Measurements from ENCODE around the gene SPAG9.

SPAG9 gene

GRCh38 chr17:50947782-50948543 lies 172.7 kb downstream of the SPAG9 start:
- peaks cover 14% of the 10 kb centered on the region for H3K4me1 ChIP-seq (ENCODE audit: insufficient read depth, low read length)
- H3K9me3 ChIP-seq (ENCODE audit: insufficient read depth, low read length, severe bottlenecking): no peaks in the 10 kb centered on the region
- no peaks in the 10 kb centered on the region for H3K36me3 ChIP-seq (ENCODE audit: insufficient read depth, low read length)
- H3K79me2 ChIP-seq (ENCODE audit: insufficient read depth, low read length): no peaks in the 10 kb centered on the region
- peaks cover 3% of the 10 kb centered on the region for H3K27me3 ChIP-seq (ENCODE audit: insufficient read depth, low read length, poor library complexity)
- no peak overlapping the region for H3K9ac ChIP-seq (ENCODE audit: low read depth, low read length)
- ATAC-seq (ENCODE audit: insufficient read depth, low read depth): no peak
- no peak for TF ChIP-seq EZH2 (IDR thresholded peaks at IDR 0.05; ENCODE audit: borderline replicate concordance, low read depth, low read length, severe bottlenecking)
- H2AFZ ChIP-seq (ENCODE audit: low read depth, low read length): no peak overlapping the region
- H3K4me2 ChIP-seq (ENCODE audit: insufficient read depth, low read length): no peak overlapping the region
- H4K20me1 ChIP-seq (ENCODE audit: insufficient read depth, low read length): peaks cover 7% of the 10 kb centered on the region
- H3K27ac ChIP-seq (ENCODE audit: low read length): no peak overlapping the region
- H3K4me3 ChIP-seq (ENCODE audit: low read depth in 1 of 2, low read length in 2 of 2): no peak overlapping the region
- no peak for DNase-seq

GRCh38 chr17:50946891-50947781 lies 173.5 kb downstream of the SPAG9 start:
- DNase-seq (no peak), ATAC-seq (ENCODE audit: insufficient read depth, low read depth) (no peak)
- Histone ChIP-seq H4K20me1 (ENCODE audit: insufficient read depth, low read length) (peaks cover 7% of the 10 kb centered on the region), H3K9ac (ENCODE audit: low read depth, low read length) (no peak overlapping the region), H3K4me2 (ENCODE audit: insufficient read depth, low read length) (no peak overlapping the region), H3K79me2 (ENCODE audit: insufficient read depth, low read length) (no peaks in the 10 kb centered on the region), H3K36me3 (ENCODE audit: insufficient read depth, low read length) (no peaks in the 10 kb centered on the region), H3K4me1 (ENCODE audit: insufficient read depth, low read length) (peaks cover 14% of the 10 kb centered on the region), H3K27me3 (ENCODE audit: insufficient read depth, low read length, poor library complexity) (peaks cover 3% of the 10 kb centered on the region), H3K27ac (ENCODE audit: low read length) (no peak overlapping the region), H3K4me3 (ENCODE audit: low read depth in 1 of 2, low read length in 2 of 2) (no peak overlapping the region), H2AFZ (ENCODE audit: low read depth, low read length) (no peak overlapping the region), H3K9me3 (ENCODE audit: insufficient read depth, low read length, severe bottlenecking) (no peaks in the 10 kb centered on the region)
- no peak for TF ChIP-seq EZH2 (IDR thresholded peaks at IDR 0.05; ENCODE audit: borderline replicate concordance, low read depth, low read length, severe bottlenecking)

GRCh38 chr17:50946223-50946890 lies 174.3 kb downstream of the SPAG9 start:
- ATAC-seq (ENCODE audit: insufficient read depth, low read depth): no peak
- peaks cover 7% of the 10 kb centered on the region for H4K20me1 ChIP-seq (ENCODE audit: insufficient read depth, low read length)
- no peak overlapping the region for H2AFZ ChIP-seq (ENCODE audit: low read depth, low read length)
- H3K9ac ChIP-seq (ENCODE audit: low read depth, low read length): no peak overlapping the region
- no peaks in the 10 kb centered on the region for H3K36me3 ChIP-seq (ENCODE audit: insufficient read depth, low read length)
- H3K4me2 ChIP-seq (ENCODE audit: insufficient read depth, low read length): no peak overlapping the region
- DNase-seq: no peak
- no peaks in the 10 kb centered on the region for H3K9me3 ChIP-seq (ENCODE audit: insufficient read depth, low read length, severe bottlenecking)
- no peaks in the 10 kb centered on the region for H3K79me2 ChIP-seq (ENCODE audit: insufficient read depth, low read length)
- peaks cover 3% of the 10 kb centered on the region for H3K27me3 ChIP-seq (ENCODE audit: insufficient read depth, low read length, poor library complexity)
- H3K4me1 ChIP-seq (ENCODE audit: insufficient read depth, low read length): peaks cover 14% of the 10 kb centered on the region
- TF ChIP-seq CTCF (IDR thresholded peaks at IDR 0.05; ENCODE audit: borderline replicate concordance, extremely low read depth, low read length, poor library complexity, severe bottlenecking): no peak
- TF ChIP-seq EZH2 (IDR thresholded peaks at IDR 0.05; ENCODE audit: borderline replicate concordance, low read depth, low read length, severe bottlenecking): no peak
- H3K4me3 ChIP-seq (ENCODE audit: low read depth in 1 of 2, low read length in 2 of 2): no peak overlapping the region
- H3K27ac ChIP-seq (ENCODE audit: low read length): no peak overlapping the region

GRCh38 chr17:50945779-50946222 lies 174.9 kb downstream of the SPAG9 start:
- H2AFZ ChIP-seq (ENCODE audit: low read depth, low read length): no peak overlapping the region
- H3K9ac ChIP-seq (ENCODE audit: low read depth, low read length): no peak overlapping the region
- TF ChIP-seq EZH2 (IDR thresholded peaks at IDR 0.05; ENCODE audit: borderline replicate concordance, low read depth, low read length, severe bottlenecking): no peak
- no peak overlapping the region for H3K27ac ChIP-seq (ENCODE audit: low read length)
- no peak overlapping the region for H3K4me2 ChIP-seq (ENCODE audit: insufficient read depth, low read length)
- H3K4me1 ChIP-seq (ENCODE audit: insufficient read depth, low read length): peaks cover 14% of the 10 kb centered on the region
- H3K27me3 ChIP-seq (ENCODE audit: insufficient read depth, low read length, poor library complexity): peaks cover 3% of the 10 kb centered on the region
- no peaks in the 10 kb centered on the region for H3K36me3 ChIP-seq (ENCODE audit: insufficient read depth, low read length)
- H3K9me3 ChIP-seq (ENCODE audit: insufficient read depth, low read length, severe bottlenecking): no peaks in the 10 kb centered on the region
- no peaks in the 10 kb centered on the region for H3K79me2 ChIP-seq (ENCODE audit: insufficient read depth, low read length)
- DNase-seq (no peak), ATAC-seq (ENCODE audit: insufficient read depth, low read depth) (no peak)
- H3K4me3 ChIP-seq (ENCODE audit: low read depth in 1 of 2, low read length in 2 of 2): no peak overlapping the region
- peaks cover 7% of the 10 kb centered on the region for H4K20me1 ChIP-seq (ENCODE audit: insufficient read depth, low read length)

Measured in DND-41 (cell line).